ENCODE data around the gene SORCS2.
"Not testable (repeated sequence)": the region's sequence is repeated elsewhere in the genome, so short reads cannot be mapped to it uniquely, and the experiment has no call there.

Gene SORCS2

DNA sequence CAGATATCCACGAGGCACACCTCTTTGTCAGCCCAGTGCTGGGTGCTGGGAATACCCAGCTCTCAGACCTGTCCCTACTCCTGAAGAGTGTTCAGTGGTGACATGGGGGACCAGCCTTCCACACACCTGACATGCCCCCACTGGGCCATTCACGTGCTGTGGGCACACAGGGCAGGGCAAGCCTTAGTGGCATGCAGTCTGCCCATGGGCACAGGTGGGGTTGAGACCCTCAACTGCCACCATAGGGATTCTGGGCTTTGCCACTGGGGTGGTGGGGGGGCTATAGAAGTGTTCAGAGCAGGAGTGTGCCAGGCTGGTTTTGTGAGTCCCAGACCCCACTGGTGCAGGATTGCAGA lies 259.1 kb downstream of the SORCS2 start:
- DNase-seq (ENCODE audit: low read depth) = no peak

DNA sequence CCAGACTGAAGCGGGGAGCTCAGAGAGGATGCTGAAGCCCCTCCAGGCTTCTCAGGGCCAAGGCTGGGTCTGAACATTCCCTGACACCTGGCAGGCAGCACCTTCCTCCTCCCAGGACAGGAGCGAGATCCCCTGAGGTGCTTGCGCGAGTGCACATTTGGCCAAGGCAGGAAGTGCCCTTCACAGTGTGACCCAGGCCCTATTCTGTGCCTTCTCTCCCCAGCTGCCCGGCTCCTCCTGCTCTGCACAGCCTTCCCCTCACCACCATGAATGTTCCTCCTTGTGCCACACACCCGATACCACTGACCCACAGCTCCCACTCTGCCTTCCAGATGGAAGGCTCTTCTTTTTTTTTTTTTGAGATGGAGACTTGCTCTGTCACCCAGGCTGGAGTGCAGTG lies 259.5 kb downstream of the SORCS2 start:
- DNase-seq (ENCODE audit: low read depth) = no peak

- DNase-seq (ENCODE audit: low read depth) = not testable (repeated sequence)
Measured at GRCh38 chr4:7452802-7453201, 260.5 kb downstream of the SORCS2 start.

- no peak for DNase-seq (ENCODE audit: low read depth)
Measured at GRCh38 chr4:7457201-7458065, 265.1 kb downstream of the SORCS2 start.

DNA sequence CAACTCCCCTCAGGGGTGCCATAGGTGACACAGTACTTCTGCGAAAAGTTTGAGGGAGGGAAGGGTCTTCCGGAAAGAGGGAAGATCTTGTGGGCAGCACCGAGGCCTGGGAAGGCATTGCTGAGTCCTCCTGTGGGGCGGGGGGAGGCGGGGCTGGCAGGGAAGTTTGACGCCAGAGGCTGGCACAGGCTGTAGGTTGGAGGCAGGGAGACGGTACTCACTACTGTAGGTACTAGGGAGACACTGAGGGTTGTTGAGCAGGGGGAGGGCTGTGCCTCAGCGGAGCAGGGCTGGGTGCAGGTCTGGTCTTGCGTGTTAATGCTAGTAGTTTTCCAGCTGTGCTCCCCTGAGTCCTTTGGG lies 265.7 kb downstream of the SORCS2 start:
- no peak for DNase-seq (ENCODE audit: low read depth)

GRCh38 chr4:7458477-7458876 lies 266.1 kb downstream of the SORCS2 start:
- no peak for DNase-seq (ENCODE audit: low read depth)

- DNase-seq (ENCODE audit: low read depth) = no peak
Measured at GRCh38 chr4:7459471-7459870, 267.1 kb downstream of the SORCS2 start.

DNA sequence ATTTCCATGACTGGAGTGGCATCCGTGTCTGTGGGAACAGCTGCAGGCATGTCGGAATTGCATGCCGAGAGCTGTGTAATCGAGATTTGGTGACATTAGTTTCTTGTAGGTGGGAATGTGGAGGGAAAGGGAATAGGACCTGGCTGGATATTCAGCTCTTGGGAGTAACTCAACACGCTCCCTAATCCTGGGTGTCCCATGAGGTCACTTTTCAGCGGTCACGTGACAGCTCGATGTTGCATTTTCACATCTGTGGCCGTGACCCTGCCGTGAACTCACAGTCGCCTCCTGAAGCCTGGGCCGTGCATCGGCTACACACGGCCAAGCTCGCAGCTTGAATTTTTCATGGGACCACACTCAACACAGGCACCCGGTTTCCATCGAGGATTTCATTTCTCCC lies 268.2 kb downstream of the SORCS2 start:
- no peak for DNase-seq (ENCODE audit: low read depth)

DNA sequence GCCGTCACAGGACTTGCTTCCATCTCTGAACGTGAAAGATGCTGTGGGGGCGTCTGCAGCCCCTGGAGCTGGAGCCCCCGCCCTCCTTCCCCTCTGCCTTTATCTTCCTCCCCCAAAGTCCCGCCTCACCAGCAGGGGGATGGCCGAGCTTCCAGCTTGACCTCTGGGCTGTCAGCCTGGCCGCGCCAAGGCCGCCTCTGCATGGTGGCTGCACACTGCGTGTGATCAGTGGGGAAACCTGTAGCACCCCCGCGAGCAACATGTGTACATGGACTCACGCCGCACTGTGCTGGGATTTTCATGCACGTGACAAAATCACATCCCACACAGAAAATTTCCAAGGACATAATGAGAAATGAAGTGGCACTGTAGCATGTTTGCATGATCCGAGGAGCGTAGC lies 268.9 kb downstream of the SORCS2 start:
- no peak for DNase-seq (ENCODE audit: low read depth)

- DNase-seq (ENCODE audit: low read depth) = no peak
Measured at GRCh38 chr4:7462509-7462971, 270.2 kb downstream of the SORCS2 start.

- no peak for DNase-seq (ENCODE audit: low read depth)
Measured at GRCh38 chr4:7463566-7464258, 271.4 kb downstream of the SORCS2 start.

DNA sequence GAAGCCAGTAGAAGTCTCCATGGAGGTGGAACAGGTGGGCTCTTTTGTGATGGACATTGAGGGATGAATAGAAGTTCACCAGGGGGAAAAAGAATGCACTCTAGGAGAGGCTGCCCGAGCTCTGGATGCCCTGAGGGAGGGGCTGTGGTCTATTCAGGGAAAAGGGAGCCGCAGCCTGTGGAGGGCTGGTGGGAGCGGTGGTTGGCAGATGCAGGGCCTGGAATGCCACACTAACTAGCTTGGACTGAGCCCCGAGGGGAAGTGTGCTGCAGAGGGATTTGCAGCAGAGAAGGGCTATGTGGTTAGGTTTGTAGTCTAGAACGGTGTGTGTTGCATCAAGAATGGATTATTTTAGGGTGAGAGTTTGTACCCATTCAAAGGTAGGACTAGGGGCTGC lies 271.9 kb downstream of the SORCS2 start:
- no peak for DNase-seq (ENCODE audit: low read depth)

DNA sequence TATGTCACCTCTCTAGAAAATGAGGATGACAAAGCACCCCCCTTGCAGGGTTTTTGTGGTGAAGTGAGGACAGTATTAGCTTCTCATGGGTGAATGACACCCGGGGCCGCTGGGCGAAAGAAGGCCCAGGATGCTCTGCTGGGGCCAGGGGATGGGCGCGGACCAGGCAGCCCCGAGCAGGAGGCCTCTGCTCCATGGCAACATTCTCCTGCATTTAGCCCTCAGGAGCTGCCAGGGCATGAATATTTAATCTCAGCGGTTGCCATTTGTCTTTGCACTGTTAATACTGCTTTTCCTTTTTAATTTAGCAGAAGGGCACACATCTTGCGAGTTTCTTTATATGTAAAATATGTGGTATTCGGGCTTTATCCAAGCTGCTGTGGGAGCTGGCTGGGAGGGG lies 272.7 kb downstream of the SORCS2 start:
- no peak for DNase-seq (ENCODE audit: low read depth)

DNA sequence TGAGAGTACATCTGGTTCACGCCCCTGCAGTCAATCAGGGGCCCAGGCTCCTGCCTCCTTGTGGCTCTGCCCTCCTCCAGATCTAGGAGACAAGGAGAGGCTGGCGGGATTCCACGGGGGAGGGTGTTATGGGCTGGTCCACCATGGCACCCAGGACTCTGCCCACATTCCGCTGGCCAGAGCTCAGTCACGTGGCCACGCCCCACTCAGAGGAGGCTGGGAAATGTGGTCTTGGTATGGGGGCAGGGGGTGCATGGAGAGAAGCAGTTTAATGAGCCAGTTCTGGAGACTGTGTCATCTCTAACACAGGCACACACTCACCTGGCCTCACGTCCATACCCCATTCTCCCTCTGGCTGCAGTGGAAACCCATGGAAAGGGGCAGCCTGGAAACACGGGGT lies 273.9 kb downstream of the SORCS2 start:
- no peak for DNase-seq (ENCODE audit: low read depth)

GRCh38 chr4:7466904-7467303 lies 274.6 kb downstream of the SORCS2 start:
- DNase-seq (ENCODE audit: low read depth) = no peak

- DNase-seq (ENCODE audit: low read depth) = no peak
Measured at GRCh38 chr4:7467471-7467870, 275.1 kb downstream of the SORCS2 start.

DNA sequence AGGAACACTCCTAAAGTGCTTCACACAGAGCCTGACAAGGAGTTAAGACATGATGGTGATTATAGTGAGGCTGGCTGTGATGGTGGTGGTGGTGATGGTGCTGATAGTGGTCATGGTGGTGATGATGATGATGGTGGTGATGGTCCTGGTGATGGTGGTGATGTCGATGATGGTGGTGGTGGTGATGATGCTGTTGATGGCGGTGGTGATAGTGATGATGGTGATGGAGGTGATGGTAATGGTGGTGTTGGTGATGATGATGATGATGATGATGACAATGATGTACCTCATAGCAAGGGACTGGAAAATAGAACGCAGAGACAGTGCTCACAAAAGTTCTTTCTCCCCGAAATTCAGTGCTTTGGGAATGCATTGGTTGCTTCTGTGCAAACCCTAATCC lies 276.7 kb downstream of the SORCS2 start:
- DNase-seq (ENCODE audit: low read depth) = no peak

GRCh38 chr4:7470111-7470510 lies 277.8 kb downstream of the SORCS2 start:
- no peak for DNase-seq (ENCODE audit: low read depth)

DNA sequence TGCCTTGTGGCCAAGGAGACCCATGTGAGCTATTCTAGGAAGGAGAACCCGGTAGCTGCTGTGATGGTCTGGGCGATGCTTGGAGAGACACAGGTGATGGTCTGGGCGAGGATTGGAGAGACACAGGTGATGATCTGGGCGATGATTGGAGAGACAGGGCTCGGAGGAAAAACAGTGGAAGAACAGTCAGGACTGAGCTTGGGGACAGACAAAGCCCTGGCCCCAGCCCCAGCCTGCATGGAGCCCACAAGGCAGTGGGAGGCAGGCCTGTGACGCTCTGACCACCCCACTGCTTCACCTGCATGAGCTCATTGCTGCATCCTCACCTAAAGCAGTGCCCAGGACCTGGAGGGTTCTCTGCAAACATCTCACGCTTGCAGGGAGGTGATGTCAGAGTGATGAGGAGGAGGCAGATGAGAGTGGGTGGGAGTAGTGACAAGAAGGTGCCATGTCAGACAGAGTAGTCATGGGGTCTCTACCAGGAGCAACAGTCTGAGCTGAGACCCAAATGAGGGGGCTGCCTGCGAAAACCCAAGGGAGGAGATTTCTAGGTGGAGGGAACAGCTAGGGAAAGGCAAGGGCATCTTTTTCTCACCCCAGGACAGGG lies 278.3 kb downstream of the SORCS2 start:
- DNase-seq (ENCODE audit: low read depth) = no peak

- DNase-seq (ENCODE audit: low read depth) = no peak
Measured at GRCh38 chr4:7472442-7473013, 280.2 kb downstream of the SORCS2 start.

DNA sequence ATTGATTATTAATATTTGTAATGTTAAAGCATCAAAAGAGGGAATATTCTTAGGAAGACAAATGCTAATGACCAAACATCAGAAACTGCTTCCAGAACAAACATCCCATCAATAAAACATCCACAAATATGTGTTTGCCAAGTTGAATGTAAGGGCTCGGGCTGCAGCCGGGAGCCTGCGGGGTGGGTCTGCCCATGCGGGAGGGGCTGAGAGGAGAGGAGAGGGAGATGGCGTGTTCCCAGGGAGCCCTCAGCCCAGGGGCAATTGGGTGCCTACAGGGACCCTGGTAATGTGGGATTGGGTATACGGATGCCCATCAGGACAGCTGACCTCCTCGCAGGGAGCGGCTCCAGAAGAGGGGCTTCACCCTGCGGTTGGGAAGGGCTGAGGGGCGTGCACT lies 280.7 kb downstream of the SORCS2 start:
- DNase-seq (ENCODE audit: low read depth) = no peak

- no peak for DNase-seq (ENCODE audit: low read depth)
Measured at GRCh38 chr4:7474320-7474719, 282.0 kb downstream of the SORCS2 start.

DNA sequence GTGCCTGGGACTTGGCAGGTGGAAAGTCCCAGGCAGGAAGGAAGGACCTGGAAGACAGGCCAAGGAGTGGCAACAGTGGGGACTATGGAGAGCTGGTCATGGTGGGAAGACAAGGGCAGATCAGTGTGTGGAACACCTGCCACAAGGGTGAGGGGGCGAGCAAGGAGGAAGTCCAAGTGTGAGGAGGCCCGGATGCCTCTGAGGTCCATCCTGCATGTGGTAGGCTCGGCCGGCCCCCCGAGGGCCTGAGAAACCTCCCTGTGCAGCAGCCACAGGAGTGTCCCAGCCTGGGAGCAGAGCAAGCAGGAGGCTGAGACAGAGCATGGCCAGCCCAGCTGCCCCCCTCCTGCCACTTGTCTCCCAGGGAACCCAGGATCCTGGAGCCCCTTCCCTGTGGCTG lies 282.9 kb downstream of the SORCS2 start:
- no peak for DNase-seq (ENCODE audit: low read depth)

All from amniotic epithelial cell (primary cell).